CD4-positive, alpha-beta T cell (primary cell): ENCODE measurements around the gene CDH18. TPM values are rescaled to one million over a fixed set of nuclear protein-coding genes. Genes with fewer than 3 reads are reported as not detected.

ENCODE experiments used
- ATAC-seq: fragments of 200-7000 bp; cut with Tn5 transposase; one replicate; pipeline ENCODE4 v1.10.0; 2022; ENCODE audit warnings: mild to moderate bottlenecking; ENCODE audit not compliant: poor library complexity
- CTCF ChIA-PET: fragments of 350-600 bp; sonication (Branson Sonifier 250); formaldehyde crosslinking; loops from one replicate; lab custom pipeline; 2021; ENCODE audit warnings: antibody characterized with exemption, inconsistent platforms; lab: Charles Lee
- POLR2A ChIA-PET: fragments of 350-600 bp; sonication (Branson Sonifier 250); formaldehyde crosslinking; loops from one replicate; lab custom pipeline; 2021; ENCODE audit warnings: antibody characterized with exemption, inconsistent platforms; lab: Charles Lee
- DNase-seq, 14 experiments: peaks; one replicate each; pipeline ENCODE4 v3.0.0-alpha.2; 2013 to 2020; ENCODE audit warnings: mixed read lengths in 2 of 14
- H3K27ac ChIP-seq, 2 donors: one replicate each; pipeline versions ENCODE4 v1.5.1 to v1.7.0; 2013; ENCODE audit warnings: low read length in 2 of 2, low read depth in 1 of 2, mild to moderate bottlenecking in 1 of 2
- H3K27me3 ChIP-seq, 2 experiments: 1 replicate in 1 of 2; 2 replicates in 1 of 2; pipeline versions ENCODE4 v1.6.1 to v1.7.0; 2013; ENCODE audit warnings: low read length in 2 of 2, control low read depth in 1 of 2, mild to moderate bottlenecking in 1 of 2, moderate library complexity in 1 of 2; ENCODE audit not compliant: insufficient read depth in 2 of 2, control insufficient read depth in 1 of 2
- H3K36me3 ChIP-seq: one replicate; pipeline ENCODE4 v1.6.1; 2013; ENCODE audit warnings: low read length, control low read depth; ENCODE audit not compliant: insufficient read depth
- H3K4me1 ChIP-seq: one replicate; pipeline ENCODE4 v1.6.1; 2013; ENCODE audit warnings: low read length, control low read depth; ENCODE audit not compliant: insufficient read depth
- H3K4me3 ChIP-seq: one replicate; pipeline ENCODE4 v1.5.1; 2013; ENCODE audit warnings: mild to moderate bottlenecking, low read length, moderate library complexity
- H3K9me3 ChIP-seq, 2 experiments: 1 replicate in 1 of 2; 2 replicates in 1 of 2; pipeline versions ENCODE4 v1.6.1 to v1.7.0; 2013; ENCODE audit warnings: low read length in 2 of 2, mild to moderate bottlenecking in 2 of 2, control low read depth in 1 of 2, moderate library complexity in 1 of 2; ENCODE audit not compliant: control insufficient read depth in 1 of 2, insufficient read depth in 1 of 2
- H3K27ac Mint-ChIP-seq: one replicate; pipeline ENCODE4 v1.8.0; 2020; ENCODE audit warnings: mixed read lengths
- H3K27me3 Mint-ChIP-seq: one replicate; pipeline ENCODE4 v1.8.0; 2021; ENCODE audit warnings: mixed read lengths
- H3K36me3 Mint-ChIP-seq: one replicate; pipeline ENCODE4 v1.8.0; 2021; ENCODE audit warnings: low read depth, mixed read lengths
- H3K4me1 Mint-ChIP-seq: one replicate; pipeline ENCODE4 v1.8.0; 2021; ENCODE audit warnings: low read depth, mixed read lengths
- H3K4me3 Mint-ChIP-seq: one replicate; pipeline ENCODE4 v1.8.0; 2020; ENCODE audit warnings: mild to moderate bottlenecking, mixed read lengths
- H3K9me3 Mint-ChIP-seq: one replicate; pipeline ENCODE4 v1.8.0; 2020; ENCODE audit warnings: mixed read lengths
- intact Hi-C, 2 experiments: fragments of 100-400 bp; cut with DNase I in 1 of 2; cut with micrococcal nuclease in 1 of 2; formaldehyde crosslinking; loops; one replicate each; pipeline versions ENCODE4 v1.15.1 to v1.9.0; 2023 to 2025; cut with DNase I, micrococcal nuclease
- total RNA-seq, 174 experiments: library from RNA in 2 of 174; stranded (reverse) in 2 of 174; gene quantifications; one replicate each; pipeline ENCODE4 v1.2.3 and lab custom pipeline; 2021 to 2026
- TF ChIP-seq, protein P1 (sequence below): fragments of 200-600 bp; IDR thresholded peaks from one replicate; pipeline ENCODE4 v1.8.0; 2022; ENCODE audit warnings: antibody characterized with exemption, mild to moderate bottlenecking

Gene CDH18
- total RNA-seq, 2 experiments from 2014 or later: not detected

DNA sequence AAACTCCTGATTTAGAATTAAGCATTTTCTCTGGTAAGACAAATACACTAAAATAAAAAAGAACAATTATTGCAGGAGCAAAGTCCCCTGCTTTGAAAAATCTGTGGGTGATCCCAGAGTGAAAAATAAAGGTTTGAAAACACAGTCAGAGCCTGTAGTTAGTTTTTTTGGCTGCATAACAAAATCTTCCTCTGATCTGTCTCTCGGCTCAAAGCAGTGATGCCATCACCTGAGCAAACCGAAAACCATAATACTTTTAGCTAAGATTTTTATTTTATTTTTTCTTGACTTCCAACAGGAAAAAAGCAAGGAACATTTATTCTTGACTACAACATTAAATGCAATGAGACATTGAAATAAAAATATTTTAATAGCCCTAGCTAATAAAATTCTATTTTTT lies 1.2 kb downstream of the CDH18 start:
- intact Hi-C loops: no loop called here
- peaks cover 15% of the 10 kb centered on the region for H3K9me3 Mint-ChIP-seq
- Histone ChIP-seq H3K9me3 (peaks cover 0 to 12% of the 10 kb centered on the region in 2 experiments), H3K27ac (no peak overlapping the region), H3K36me3 (no peaks in the 10 kb centered on the region), H3K4me1 (no peaks in the 10 kb centered on the region), H3K27me3 (no peaks in the 10 kb centered on the region), H3K4me3 (no peak overlapping the region)
- DNase-seq: no peak
- no peak for ATAC-seq
- H3K27me3 Mint-ChIP-seq: no peaks in the 10 kb centered on the region
- ChIA-PET POLR2A (no interaction called here), CTCF (no interaction called here)
- H3K4me3 Mint-ChIP-seq: no peak overlapping the region
- TF ChIP-seq, protein P1, sequence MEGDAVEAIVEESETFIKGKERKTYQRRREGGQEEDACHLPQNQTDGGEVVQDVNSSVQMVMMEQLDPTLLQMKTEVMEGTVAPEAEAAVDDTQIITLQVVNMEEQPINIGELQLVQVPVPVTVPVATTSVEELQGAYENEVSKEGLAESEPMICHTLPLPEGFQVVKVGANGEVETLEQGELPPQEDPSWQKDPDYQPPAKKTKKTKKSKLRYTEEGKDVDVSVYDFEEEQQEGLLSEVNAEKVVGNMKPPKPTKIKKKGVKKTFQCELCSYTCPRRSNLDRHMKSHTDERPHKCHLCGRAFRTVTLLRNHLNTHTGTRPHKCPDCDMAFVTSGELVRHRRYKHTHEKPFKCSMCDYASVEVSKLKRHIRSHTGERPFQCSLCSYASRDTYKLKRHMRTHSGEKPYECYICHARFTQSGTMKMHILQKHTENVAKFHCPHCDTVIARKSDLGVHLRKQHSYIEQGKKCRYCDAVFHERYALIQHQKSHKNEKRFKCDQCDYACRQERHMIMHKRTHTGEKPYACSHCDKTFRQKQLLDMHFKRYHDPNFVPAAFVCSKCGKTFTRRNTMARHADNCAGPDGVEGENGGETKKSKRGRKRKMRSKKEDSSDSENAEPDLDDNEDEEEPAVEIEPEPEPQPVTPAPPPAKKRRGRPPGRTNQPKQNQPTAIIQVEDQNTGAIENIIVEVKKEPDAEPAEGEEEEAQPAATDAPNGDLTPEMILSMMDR: no peak
- H3K36me3 Mint-ChIP-seq: no peaks in the 10 kb centered on the region
- H3K4me1 Mint-ChIP-seq: no peaks in the 10 kb centered on the region
- no peak overlapping the region for H3K27ac Mint-ChIP-seq

DNA sequence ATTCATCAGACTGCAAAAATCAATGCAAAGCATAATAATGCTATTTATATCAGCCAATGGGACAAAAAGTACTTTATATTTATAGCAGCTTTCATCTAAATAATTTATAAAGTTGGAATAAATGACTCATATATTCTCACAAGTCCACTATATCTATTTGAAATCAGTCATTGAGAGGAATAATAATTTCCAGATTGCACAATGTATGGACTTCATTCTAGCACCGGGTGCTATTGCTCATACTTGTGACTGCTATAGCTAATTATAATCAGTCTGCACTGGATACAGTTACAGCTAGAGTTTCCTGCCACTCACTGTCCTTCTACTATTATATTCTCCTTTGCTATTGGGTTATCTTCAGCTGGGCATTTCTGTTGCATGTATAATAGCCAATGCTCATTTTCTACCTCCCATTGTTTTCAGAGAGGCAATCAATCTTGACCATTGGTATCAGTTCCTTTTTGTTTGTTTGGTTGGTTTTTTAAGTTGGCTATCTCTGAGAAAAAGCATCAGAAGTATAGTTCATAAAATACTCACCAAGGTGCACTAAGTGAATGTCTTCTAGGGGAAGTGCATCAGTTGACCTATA lies 1.9 kb downstream of the CDH18 start:
- Histone ChIP-seq H3K4me1 (no peaks in the 10 kb centered on the region), H3K36me3 (no peaks in the 10 kb centered on the region), H3K4me3 (no peak overlapping the region), H3K27me3 (no peaks in the 10 kb centered on the region), H3K9me3 (peaks cover 0 to 12% of the 10 kb centered on the region in 2 experiments), H3K27ac (no peak overlapping the region)
- no peaks in the 10 kb centered on the region for H3K36me3 Mint-ChIP-seq
- CTCF ChIA-PET: no interaction called here
- TF ChIP-seq, protein P1: no peak
- no peaks in the 10 kb centered on the region for H3K4me1 Mint-ChIP-seq
- no peak for DNase-seq
- no peaks in the 10 kb centered on the region for H3K27me3 Mint-ChIP-seq
- intact Hi-C loops: no loop called here
- no peak for ATAC-seq
- H3K9me3 Mint-ChIP-seq: peaks cover 18% of the 10 kb centered on the region
- POLR2A ChIA-PET: interaction anchor here (0.8 kb wide), 1 partner anchor 15 kb away, joined by 3 read pairs; no protein-coding TSS in a partner anchor
- no peak overlapping the region for H3K4me3 Mint-ChIP-seq
- no peak overlapping the region for H3K27ac Mint-ChIP-seq

DNA sequence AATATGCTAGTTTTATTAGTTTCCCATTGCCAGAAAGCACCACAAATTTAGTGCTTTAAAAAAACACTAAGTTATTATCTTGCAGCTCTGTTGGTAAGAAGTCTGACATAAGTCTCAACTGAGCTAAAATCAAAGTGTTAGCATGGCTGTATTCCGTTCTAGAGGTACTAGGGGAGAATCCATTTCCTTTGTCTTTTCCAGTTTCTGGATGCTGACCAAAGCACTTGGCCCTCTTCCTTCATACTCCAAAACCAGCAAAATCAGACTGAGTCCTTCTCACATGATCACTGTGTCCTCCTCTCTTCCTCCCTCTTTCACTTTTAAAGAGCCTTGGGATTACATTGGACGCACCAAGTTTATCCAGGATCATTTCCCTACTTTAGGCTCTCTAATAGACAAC lies 9.5 kb downstream of the CDH18 start:
- Histone ChIP-seq H3K4me1 (no peaks in the 10 kb centered on the region), H3K27ac (no peak overlapping the region), H3K9me3 (peaks cover 4 to 7% of the 10 kb centered on the region in 2 experiments), H3K4me3 (no peak overlapping the region), H3K27me3 (no peaks in the 10 kb centered on the region), H3K36me3 (no peaks in the 10 kb centered on the region)
- no peak for ATAC-seq
- ChIA-PET CTCF (no interaction called here), POLR2A (no interaction called here)
- TF ChIP-seq, protein P1: no peak
- Mint-ChIP-seq H3K4me3 (no peak overlapping the region), H3K4me1 (no peaks in the 10 kb centered on the region), H3K27ac (no peak overlapping the region), H3K27me3 (no peaks in the 10 kb centered on the region), H3K36me3 (no peaks in the 10 kb centered on the region), H3K9me3 (peaks cover 24% of the 10 kb centered on the region)
- no peak for DNase-seq
- intact Hi-C loops: no loop called here
